GM12864 (cell line): ENCODE results near the gene CDC27.

ENCODE experiments used
- DNase-seq: peaks from one replicate; pipeline ENCODE4 v3.0.0-alpha.2; 2011; ENCODE audit warnings: low read depth
- H3K4me3 ChIP-seq: 2 replicates; pipeline ENCODE4 v1.5.1; 2011; ENCODE audit warnings: mild to moderate bottlenecking, low read depth, low read length, control low read depth
- TF ChIP-seq, protein P1 (sequence below): IDR thresholded peaks from 2 replicates; pipeline ENCODE4 v1.5.1; 2011; ENCODE audit warnings: low read depth, mild to moderate bottlenecking, moderate library complexity, low read length, control low read depth, inconsistent platforms; ENCODE audit errors: missing control alignments

CDC27 gene

DNA sequence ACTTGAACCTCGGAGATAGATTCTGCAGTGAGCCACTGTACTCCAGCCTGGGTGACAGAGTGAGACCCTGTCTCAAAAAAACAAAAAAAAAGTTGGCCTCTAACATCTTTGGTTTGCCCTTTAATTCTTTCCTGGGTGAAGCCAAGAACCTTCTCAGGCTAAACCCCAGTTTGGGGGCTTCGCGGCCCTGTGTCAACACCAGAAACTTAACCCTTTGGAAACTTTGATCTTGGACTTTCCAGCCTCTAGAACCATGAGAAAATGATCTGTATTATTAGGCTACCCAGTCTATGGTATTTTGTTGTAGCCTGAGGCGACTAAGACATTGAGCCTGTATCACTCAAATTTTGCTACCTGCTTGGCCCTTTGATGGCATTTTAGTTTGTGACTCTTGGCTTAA lies 86.2 kb downstream of the CDC27 start:
- no peak for DNase-seq
- TF ChIP-seq, protein P1, sequence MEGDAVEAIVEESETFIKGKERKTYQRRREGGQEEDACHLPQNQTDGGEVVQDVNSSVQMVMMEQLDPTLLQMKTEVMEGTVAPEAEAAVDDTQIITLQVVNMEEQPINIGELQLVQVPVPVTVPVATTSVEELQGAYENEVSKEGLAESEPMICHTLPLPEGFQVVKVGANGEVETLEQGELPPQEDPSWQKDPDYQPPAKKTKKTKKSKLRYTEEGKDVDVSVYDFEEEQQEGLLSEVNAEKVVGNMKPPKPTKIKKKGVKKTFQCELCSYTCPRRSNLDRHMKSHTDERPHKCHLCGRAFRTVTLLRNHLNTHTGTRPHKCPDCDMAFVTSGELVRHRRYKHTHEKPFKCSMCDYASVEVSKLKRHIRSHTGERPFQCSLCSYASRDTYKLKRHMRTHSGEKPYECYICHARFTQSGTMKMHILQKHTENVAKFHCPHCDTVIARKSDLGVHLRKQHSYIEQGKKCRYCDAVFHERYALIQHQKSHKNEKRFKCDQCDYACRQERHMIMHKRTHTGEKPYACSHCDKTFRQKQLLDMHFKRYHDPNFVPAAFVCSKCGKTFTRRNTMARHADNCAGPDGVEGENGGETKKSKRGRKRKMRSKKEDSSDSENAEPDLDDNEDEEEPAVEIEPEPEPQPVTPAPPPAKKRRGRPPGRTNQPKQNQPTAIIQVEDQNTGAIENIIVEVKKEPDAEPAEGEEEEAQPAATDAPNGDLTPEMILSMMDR: no peak
- no peak overlapping the region for H3K4me3 ChIP-seq

DNA sequence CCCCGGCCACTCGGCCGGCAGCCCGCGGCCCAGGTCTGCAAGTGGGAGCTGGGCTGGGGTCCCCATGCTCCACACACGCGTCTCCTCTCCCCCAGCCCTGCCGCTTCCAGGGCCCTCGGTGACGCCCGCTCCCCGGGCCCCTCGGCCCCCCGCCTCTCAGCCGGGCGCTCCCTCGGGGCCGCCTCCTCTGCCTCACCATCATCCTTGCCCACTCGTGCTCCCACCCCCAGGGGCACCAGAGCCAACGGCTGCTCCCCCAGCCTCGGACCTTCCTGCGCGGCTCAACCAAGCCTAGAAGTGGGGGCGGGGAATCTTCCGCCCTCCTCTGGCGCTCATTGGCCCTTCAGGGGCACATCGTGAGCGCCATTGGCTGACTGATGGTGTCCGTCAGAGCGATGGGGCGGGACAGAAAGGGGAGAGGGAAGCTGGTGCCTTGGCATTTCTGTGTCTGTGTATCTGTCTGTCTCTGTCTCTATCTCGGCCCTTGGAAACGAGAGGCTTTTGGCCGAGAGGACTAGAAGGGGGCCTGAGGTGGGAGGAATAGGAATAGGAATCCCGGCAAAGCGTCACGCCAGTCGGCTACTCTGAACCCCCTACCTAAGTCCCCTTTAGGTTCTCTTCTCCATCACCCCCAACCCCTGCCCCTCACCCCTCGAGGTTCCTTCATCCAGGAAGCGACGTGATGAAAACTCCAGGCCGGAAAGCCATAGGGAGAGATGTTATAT lies 88.9 kb downstream of the CDC27 start:
- peak; percentile 70 for DNase-seq
- TF ChIP-seq, protein P1: no peak
- H3K4me3 ChIP-seq: peak overlapping the region; percentile 92

DNA sequence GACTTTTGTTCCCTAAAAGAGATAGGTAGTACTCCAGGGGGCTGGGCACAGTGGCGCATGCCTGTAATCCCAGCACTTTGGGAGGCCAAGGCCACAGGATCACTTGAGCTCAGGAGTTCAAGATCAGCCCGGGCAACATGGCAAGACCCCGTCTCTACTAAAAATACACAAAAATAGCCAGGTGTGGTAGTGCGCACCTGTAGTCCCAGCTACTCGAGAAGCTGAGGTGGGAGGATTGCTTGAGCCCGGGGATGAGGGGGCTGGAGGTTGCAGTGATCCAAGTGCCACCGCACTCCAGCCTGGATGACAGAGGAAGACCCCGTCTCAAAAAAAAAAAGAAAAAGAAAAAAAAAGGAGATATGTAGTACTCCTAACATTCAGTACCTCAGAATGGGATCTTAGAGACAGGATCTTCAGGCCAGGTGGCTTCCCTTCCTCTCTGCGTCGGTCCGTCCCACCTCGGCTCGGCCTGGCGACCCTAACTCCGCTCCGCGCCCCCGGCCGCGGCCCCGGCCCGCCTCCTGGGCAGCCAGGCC lies 89.6 kb downstream of the CDC27 start:
- TF ChIP-seq, protein P1: no peak
- peak overlapping the region; percentile 92 for H3K4me3 ChIP-seq
- no peak for DNase-seq

DNA sequence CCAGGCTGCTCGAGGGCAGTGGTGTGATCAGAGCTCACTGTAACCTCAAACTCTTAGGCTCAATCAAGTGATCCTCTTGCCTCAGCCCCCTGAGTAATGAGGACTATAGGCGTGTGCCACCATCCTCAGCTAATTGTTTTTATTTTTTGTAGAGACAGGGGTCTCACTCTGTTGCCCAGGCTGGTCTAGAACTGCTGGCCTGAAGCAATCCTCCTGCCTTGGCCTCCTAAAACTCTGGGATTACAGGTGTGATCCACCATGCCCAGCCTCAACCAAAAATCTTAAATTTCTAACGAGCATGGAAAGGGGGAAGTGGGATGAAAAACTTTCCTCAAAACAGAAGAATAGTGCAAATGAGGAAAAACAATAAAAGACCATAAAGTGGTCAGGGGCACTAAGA lies 92.8 kb downstream of the CDC27 start:
- H3K4me3 ChIP-seq: no peak overlapping the region
- TF ChIP-seq, protein P1: no peak
- DNase-seq: no peak

DNA sequence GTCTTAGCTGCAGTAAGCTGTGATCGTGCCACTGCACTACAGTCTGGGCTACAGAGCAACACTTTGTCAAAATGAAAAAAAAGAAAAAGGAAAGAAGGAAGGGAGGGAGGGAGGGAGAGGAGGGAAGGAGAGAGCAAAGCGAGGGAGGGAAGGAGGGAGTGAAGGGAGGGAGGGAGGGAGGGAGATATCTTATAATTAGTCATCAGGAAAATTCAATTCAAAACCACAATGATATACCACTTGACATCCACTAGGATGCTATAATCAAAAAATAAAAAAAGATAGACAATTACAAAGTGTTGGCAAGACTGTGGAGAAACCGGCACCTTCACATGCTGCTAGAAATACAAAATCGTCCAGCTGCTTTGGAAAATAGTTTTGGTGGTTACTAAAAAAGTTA lies 93.8 kb downstream of the CDC27 start:
- TF ChIP-seq, protein P1: no peak
- DNase-seq: no peak
- H3K4me3 ChIP-seq: no peak overlapping the region

DNA sequence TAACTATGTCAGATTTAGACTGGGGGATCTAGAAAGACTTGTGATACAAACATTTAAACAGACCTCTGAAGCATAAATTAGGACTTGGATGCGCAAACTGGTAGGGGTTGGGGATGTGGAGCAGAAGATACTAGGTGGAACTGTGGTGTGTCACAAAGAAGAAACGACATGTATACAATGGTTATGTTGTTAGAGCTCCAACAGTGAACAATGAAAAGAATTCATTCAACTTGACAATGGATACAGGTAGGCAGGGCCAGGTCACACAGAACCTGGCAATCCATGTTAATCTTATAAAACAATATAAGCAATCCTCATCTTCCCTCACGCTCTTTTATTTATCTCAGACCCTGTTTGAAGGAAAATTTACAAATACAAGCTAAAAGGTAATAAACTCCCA lies 102.0 kb downstream of the CDC27 start:
- DNase-seq: no peak
- no peak overlapping the region for H3K4me3 ChIP-seq
- TF ChIP-seq, protein P1: no peak

DNA sequence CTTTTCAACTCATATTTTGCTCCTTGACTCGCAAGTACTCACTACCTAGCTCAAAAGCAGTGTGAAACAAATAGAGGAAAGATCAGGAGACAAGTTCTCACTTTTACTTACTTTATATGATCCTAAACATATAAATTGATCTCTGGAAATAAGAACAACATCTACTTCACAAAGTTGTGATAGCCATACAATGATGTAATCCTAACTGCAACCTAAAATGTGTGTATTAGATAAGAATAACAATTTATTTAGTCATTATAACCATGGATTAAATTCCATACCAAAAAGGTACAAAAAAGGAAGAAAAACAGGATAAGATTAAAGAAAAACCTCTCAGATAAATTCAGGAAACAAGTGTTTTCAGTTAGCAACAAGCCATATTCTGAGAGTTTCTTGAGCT lies 103.4 kb downstream of the CDC27 start:
- no peak for DNase-seq
- H3K4me3 ChIP-seq: no peak overlapping the region
- TF ChIP-seq, protein P1: no peak
